ENCODE data around the gene MAGEA9B.
A peak's percentile ranks its signal among the peaks of the same experiment; 100 is the strongest.
"Not testable (repeated sequence)": the region's sequence is repeated elsewhere in the genome, so short reads cannot be mapped to it uniquely, and the experiment has no call there.

MAGEA9B gene

DNA sequence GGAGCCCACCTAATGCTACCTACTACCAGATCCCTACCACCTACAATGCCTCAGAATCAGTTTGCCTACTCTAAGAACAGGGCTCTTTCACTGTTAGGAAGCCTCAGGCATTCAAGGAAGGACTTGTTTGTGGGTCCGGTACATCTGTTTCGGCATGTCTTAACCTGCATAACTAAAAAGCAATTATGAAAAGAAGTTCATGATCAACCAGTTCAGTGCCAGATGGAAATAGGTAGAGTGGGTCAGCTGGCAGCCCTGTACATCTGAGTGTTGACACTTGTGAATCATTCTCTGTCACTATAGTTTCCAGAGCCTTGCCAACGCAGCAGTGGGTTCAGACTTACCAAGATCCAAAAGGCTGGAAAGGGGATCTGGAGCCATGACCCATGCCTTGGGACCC is 41.0 kb upstream of the MAGEA9B start:
- peak; percentile 61 for DNase-seq (ENCODE audit: low spot score)
- ChIA-PET POLR2A (ENCODE audit: low non-redundant PET) (no interaction called here), CTCF (no interaction called here)
- H3K27ac ChIP-seq: peak overlapping the region; percentile 44; the same call in 1 of the 2 replicates
- TF ChIP-seq, protein P1, sequence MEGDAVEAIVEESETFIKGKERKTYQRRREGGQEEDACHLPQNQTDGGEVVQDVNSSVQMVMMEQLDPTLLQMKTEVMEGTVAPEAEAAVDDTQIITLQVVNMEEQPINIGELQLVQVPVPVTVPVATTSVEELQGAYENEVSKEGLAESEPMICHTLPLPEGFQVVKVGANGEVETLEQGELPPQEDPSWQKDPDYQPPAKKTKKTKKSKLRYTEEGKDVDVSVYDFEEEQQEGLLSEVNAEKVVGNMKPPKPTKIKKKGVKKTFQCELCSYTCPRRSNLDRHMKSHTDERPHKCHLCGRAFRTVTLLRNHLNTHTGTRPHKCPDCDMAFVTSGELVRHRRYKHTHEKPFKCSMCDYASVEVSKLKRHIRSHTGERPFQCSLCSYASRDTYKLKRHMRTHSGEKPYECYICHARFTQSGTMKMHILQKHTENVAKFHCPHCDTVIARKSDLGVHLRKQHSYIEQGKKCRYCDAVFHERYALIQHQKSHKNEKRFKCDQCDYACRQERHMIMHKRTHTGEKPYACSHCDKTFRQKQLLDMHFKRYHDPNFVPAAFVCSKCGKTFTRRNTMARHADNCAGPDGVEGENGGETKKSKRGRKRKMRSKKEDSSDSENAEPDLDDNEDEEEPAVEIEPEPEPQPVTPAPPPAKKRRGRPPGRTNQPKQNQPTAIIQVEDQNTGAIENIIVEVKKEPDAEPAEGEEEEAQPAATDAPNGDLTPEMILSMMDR (conservative IDR thresholded peaks at IDR 0.05; ENCODE audit: low read depth): no peak

DNA sequence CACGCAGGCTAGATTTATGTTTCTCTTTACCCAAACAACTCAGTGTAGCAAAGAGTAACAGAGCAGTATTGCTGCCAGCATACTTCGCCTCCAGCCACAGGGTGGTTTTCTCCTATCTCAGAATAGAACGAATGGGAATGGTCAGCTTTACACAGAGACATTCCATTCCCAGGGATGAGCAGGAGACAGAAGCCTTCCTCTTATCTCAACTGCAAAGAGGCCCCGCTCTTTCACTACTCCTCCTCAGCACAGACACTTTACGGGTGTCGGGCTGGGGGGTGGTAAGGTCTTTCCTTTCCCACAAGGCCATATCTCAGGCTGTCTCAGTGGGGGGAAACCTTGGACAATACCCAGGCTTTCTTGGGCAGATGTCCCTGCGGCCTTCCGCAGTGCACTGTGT is 39.6 kb upstream of the MAGEA9B start:
- POLR2A ChIA-PET (ENCODE audit: low non-redundant PET); DNase-seq (ENCODE audit: low spot score); H3K27ac ChIP-seq; CTCF ChIA-PET: not testable (repeated sequence)

DNA sequence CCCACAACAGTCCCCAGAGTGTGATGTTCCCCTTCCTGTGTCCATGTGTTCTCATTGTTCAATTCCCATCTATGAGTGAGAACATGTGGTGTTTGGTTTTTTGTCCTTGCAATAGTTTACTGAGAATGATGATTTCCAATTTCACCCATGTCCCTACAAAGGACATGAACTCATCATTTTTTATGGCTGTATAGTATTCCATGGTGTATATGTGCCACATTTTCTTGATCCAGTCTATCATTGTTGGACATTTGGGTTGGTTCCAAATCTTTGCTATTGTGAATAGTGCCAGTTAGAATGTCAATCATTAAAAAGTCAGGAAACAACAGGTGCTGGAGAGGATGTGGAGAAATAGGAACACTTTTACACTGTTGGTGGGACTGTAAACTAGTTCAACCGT is 32.4 kb upstream of the MAGEA9B start:
- POLR2A ChIA-PET (ENCODE audit: low non-redundant PET); H3K27ac ChIP-seq; DNase-seq (ENCODE audit: low spot score): not testable (repeated sequence)
- CTCF ChIA-PET: interaction anchor here (0.7 kb wide), 1 partner anchor 11 kb away, joined by 3 read pairs; no protein-coding TSS in a partner anchor

DNA sequence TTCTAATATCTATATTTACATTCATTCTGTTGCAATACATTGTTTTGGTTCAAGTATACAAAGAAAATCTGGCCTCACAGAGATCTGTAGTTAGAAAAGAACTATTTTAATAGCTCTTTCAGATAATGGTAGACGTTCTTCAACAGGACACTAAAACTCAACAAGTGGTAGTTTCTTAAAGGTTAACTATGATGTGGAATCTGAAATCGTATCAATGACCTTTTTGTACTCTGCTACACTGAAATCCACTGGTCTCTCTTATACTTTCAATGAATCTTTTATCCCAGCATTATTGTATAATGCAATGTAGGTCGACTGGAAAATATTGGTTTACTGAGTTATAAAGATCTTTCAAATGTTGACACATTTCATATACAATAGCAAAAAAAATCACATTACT is 31.6 kb upstream of the MAGEA9B start:
- ChIA-PET CTCF (interaction anchor here (0.7 kb wide), 1 partner anchor 12 kb away, joined by 3 read pairs; no protein-coding TSS in a partner anchor), POLR2A (ENCODE audit: low non-redundant PET) (no interaction called here)
- no peak for DNase-seq (ENCODE audit: low spot score)
- no peak overlapping the region for H3K27ac ChIP-seq
- TF ChIP-seq, protein P1 (conservative IDR thresholded peaks at IDR 0.05; ENCODE audit: low read depth): no peak

DNA sequence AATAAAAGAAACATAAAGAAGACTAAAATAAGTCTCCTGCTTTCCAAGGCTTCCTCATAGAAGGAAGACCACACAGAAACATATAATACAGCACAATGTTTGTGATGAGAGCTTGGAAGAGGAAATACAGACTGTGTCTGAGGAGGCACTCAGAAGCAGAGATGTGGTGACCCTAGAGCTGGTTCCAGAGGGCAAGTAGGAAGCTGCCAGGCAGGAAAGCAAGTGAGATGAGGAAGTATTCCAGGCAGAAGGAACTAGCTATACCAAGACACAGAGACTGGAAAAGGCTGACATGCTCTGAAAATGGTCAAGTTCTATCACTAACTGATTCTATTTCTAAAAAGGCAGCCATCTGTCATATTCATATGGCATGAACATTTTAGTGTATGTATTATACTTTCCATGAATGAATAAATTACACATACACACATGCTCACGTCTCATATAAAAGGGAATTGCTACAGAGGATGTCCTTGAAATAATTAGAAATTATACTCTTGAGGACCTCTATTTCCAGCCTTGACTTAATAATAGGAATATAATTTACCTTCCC is 24.4 kb upstream of the MAGEA9B start:
- TF ChIP-seq, protein P1 (conservative IDR thresholded peaks at IDR 0.05; ENCODE audit: low read depth): no peak
- ChIA-PET CTCF (no interaction called here), POLR2A (ENCODE audit: low non-redundant PET) (no interaction called here)
- no peak for DNase-seq (ENCODE audit: low spot score)
- H3K27ac ChIP-seq: no peak overlapping the region

DNA sequence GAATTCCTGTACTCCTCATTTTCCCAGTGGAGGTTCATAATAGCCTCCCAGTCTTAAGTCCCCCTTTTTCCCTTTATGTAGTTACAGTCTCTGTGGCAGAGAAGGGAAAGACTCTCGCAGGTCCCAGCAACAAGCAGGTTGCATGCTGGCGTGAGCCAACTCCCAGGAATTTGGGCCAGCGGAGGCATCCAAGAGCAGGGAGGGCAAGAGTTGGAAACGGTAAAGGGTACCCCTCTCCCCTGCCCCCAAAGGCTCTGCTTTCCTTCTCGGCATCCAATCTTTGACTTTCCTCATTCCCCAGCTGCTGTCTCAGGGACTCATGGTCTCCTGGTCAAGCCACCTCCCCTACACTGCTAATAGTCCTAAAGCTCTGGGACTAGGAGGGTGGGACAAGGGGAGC is 23.3 kb upstream of the MAGEA9B start:
- TF ChIP-seq, protein P1 (conservative IDR thresholded peaks at IDR 0.05; ENCODE audit: low read depth): no peak
- DNase-seq (ENCODE audit: low spot score): no peak
- CTCF ChIA-PET: no interaction called here
- no peak overlapping the region for H3K27ac ChIP-seq
- POLR2A ChIA-PET (ENCODE audit: low non-redundant PET): no interaction called here

DNA sequence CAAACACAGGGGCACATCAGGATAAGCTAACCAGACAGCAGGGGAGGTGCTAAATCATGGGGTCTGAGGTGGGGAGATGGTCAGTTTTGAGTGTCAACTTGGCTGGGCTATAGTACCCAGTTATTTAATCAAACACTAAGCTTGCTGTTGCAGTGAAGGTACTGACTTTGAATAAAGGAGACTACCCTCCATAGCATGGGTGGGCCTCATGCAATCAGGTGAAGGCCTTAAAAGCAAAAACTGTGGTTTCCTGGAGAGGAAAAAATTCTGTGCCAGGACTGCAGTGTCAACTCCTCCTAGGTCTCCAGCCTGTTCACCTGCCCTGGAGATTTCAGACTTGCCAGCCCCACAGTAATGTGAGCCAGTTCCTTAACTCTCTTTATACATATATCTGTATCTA is 20.4 kb upstream of the MAGEA9B start:
- H3K27ac ChIP-seq: no peak overlapping the region
- ChIA-PET CTCF (no interaction called here), POLR2A (ENCODE audit: low non-redundant PET) (no interaction called here)
- DNase-seq (ENCODE audit: low spot score): no peak
- TF ChIP-seq, protein P1 (conservative IDR thresholded peaks at IDR 0.05; ENCODE audit: low read depth): no peak

DNA sequence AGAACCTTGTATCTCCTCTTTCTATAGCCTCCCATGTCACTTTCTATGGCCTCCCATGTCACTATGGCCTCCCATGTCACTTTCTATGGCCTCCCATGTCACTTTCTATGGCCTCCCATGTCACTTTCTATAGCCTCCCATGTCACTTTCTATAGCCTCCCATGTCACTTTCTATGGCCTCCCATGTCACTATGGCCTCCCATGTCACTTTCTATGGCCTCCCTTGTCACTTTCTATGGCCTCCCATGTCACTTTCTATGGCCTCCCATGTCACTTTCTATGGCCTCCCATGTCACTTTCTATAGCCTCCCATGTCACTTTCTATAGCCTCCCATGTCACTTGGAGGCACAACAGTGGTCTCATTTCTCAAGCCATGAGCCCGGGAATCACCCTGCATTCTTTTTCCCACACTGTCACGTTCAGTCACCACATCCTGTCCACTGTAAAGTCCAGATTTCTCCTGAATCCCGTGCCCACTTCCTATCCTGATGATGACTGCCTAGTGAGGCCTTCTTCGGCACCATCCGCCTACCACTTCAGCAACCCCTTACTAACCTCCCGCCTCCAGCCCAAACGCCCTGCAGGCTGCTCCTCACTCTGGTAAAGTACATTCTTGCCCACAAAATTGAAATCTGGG is 18.1 kb upstream of the MAGEA9B start:
- H3K27ac ChIP-seq; POLR2A ChIA-PET (ENCODE audit: low non-redundant PET); DNase-seq (ENCODE audit: low spot score); CTCF ChIA-PET: not testable (repeated sequence)

DNA sequence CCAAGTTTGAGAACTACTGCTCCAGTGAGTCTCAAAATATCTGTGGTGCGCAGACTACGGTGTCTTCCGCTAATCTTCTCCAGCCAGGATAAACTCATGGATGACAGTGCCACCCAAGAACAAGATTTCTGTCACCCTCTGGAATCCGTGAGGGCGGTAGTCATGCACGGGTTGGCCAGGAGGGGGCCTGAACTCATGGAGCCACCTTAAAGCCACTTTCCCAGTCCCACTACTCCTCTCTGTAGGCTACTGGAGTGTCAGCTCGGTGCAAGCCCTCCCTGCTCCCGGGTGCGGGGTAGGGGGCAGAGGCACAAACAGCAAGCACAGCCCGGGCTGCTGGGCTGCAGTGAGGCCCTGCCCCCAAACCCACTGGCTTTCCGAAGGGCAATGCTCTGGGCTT is 11.3 kb upstream of the MAGEA9B start:
- CTCF ChIA-PET; H3K27ac ChIP-seq; DNase-seq (ENCODE audit: low spot score); POLR2A ChIA-PET (ENCODE audit: low non-redundant PET): not testable (repeated sequence)

DNA sequence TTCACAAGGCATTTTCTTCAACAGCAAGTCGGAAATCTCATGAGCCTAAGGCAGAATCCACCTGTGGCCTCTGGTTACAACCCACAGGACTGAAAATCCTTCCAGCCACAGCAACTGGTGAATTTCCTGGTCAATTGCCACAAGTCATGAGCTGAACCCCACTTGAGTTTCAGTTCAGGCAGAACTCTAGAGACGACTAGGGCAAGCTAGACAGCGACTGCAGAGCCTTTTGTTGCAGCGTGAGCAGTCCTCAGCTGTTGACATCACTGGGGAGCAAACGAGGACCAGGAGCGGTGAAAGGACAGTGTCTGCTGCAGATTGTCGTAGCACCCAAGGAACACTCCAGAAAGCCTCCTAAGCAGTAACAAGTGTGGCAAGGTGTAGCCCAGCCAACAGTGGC is 8.7 kb upstream of the MAGEA9B start:
- DNase-seq (ENCODE audit: low spot score); H3K27ac ChIP-seq; CTCF ChIA-PET; POLR2A ChIA-PET (ENCODE audit: low non-redundant PET): not testable (repeated sequence)

DNA sequence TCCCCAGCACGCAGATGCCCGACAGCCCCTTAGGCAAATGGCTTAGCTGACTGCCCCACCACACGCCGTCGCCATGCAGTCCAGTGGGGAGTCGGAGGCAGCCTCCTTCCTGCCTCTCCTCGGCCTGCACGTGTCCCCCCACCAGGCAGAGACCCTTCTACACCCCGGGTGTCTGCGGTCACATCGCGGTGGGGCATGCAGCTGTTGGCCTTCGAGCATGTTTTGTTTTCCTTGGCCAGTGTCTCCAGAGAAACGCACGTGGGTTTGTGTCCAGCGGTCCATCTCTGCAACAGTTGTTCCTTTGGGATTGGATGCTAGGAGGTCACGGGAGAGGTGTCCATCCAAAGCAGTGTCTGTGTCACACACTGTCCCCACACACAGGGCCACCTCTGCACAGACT is 8.0 kb upstream of the MAGEA9B start, which contains the start of gene HSFX2:
TSS of gene HSFX2 (minus strand) at position 101 of the 400 bp plus-strand sequence. CDS start 614 bp downstream, outside the sequence.
- H3K27ac ChIP-seq; CTCF ChIA-PET; POLR2A ChIA-PET (ENCODE audit: low non-redundant PET); DNase-seq (ENCODE audit: low spot score): not testable (repeated sequence)

DNA sequence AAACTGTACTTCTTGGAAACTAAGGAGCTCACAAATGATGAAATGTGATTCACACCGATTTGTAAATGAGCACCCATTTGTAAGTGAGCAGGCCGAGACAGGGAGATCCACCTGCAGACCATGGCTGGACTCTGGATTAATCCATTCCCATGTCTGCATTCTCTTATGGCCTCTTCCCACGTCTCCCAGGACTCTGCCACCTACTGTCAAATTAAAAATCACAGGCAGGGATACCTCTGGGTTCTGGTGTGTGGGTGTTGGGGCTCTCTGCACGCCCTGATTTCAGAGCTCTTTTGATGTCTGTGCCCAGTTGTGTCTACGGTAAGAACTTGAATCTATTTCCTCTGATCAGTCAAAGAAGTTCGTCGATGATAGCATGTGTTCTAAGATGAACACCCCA is 3.7 kb upstream of the MAGEA9B start:
- CTCF ChIA-PET; DNase-seq (ENCODE audit: low spot score); POLR2A ChIA-PET (ENCODE audit: low non-redundant PET); H3K27ac ChIP-seq: not testable (repeated sequence)

Data from RWPE1 (cell line).